SHP77 treated with DMSO at 0.1 percent for 48 hours (cell line): ENCODE data around the gene ST8SIA5.
"Not testable (repeated sequence)": the region's sequence is repeated elsewhere in the genome, so short reads cannot be mapped to it uniquely, and the experiment has no call there.

Source experiments
- DNase-seq: peaks from one replicate; lab custom pipeline; 2025; lab: John Stamatoyannopoulos, UW

Gene ST8SIA5

GRCh38 chr18:46756559-46757201 lies at the start of gene ST8SIA5:
TSS of gene ST8SIA5 (minus strand) at chr18:46757053. CDS start at chr18:46756508, 545 bp downstream.
- DNase-seq: no peak

DNA sequence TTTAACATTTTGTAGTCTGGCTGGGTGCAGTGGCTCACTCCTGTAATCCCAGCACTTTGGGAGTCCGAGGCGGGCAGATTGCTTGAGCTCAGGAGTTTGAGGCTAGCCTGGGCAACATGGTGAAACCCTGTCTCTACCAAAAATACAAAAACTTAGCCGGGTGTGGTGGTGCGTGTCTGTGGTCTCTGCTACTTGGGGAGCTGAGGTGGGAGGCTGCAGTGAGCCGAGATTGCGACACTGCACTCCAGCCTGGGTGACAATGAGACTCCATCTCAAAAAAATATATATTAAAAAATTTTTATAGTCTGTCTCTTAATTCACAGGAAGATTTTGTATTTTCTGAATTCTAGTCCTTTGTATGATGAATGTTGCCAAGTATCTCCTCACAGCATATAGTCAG lies 39.1 kb upstream of the ST8SIA5 start:
- DNase-seq: not testable (repeated sequence)

DNA sequence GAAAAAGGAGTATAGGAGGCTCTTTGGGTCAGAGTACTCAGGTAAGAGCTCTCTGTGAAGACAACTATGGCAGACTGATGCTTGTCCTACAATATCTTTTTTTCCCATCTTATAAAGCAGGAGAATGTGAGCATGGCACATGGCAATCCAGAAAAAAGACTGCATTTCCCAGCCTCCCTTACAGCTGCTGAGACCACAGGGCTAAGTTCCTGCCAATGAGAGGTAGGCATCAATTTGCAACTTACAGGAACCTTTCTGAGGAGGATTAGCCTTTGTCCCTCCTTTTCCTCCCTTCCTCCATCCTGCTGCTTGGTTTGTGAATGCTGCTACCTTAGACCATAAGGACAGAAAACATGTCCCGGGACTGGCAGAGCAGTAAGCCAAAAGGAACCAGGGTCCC lies 37.8 kb upstream of the ST8SIA5 start:
- no peak for DNase-seq

DNA sequence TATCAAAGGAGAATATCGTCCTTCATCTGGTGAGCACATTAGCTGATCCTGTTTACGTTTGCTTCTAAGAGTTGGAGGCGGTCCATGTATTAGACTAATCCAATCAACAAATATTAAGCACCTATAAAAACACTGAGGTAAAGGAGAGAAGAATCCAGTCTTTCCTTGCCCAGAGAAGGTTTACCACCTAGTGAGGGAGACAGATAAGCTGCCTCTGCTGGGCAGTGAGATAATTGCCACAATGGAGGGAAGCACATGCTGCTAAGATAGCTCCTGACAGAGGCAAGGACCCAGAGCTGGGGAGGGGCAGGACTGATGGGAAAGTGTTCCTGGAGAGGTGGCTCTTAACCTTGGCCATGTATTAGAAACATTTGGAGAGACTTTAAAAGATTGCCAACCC lies 36.7 kb upstream of the ST8SIA5 start:
- no peak for DNase-seq

GRCh38 chr18:46789088-46789487 lies 32.2 kb upstream of the ST8SIA5 start:
- no peak for DNase-seq

DNA sequence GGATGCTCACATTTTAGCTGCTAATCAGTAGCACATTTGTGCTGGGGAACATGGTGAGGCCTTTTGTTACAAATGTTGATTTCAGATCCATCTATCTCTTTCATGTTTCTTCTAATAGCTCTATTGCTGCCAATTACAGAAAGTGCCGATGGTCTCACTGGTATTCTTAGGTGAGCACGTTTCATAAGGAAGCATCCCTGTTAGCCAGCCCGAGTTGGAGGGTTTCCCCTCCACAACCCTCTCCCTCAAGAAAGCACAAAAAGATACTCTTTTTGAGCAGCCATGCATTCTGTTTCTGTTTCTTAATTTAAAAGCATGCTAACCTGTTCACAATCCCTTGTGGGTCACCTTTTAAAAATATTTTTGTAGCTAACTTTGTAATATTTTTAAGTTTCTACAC lies 30.8 kb upstream of the ST8SIA5 start:
- DNase-seq: no peak

DNA sequence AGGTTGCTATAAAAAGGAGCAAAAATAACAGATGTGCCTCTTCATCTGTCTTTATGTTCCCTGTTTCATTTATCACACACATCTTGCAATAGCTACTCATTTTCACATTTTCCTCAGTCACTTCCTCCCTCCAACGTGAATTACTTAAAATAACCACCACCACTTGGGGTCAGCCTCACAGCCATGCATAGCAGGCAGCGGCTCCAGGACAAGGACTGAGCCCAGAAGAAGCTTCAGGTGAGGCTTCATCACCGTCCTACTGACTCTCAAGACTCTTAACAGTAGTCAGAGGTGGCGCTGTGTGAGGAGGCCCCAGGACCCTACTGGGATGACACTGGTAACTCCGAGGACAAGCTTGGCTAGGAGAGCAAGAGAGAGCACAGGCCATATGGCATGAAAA lies 15.5 kb upstream of the ST8SIA5 start:
- no peak for DNase-seq

- DNase-seq: no peak
Observed at GRCh38 chr18:46771141-46771540, 14.3 kb upstream of the ST8SIA5 start.

GRCh38 chr18:46770708-46771107 lies 13.9 kb upstream of the ST8SIA5 start:
- no peak for DNase-seq

DNA sequence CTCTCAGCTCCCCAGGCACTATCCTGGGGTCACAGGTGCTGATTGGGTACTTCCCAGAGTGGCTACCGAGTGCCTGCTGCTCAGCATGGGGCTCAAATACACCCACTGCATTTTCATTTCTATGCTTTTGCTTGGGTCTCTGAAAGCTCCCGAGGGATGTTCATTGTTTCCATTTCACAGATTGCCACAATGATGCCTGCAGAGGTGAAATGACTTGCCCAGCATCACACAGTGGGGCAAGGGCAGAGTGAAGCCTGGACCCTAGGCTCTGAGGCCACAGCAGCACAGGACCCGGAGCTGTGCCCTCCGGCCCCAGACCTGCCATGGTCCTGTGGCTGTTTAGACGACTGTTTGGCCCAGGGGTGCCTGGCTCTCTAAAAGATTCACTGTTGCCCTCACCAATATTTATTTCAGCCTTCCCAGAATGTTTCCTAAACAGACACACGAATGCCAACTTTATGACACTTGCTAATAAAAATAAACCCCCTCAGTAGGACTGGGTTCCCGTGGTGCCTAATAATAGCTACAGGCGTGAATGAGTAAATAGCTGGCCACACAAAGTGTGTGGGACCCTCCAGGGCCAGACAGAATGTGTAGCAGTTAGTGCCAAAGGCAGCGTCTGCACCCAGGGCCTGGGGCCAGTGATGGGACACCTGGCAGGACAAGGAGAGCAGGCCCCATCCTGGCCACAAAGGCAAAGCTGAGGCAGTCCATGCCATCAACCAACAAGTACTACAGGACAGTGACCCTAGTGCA lies 11.5 kb upstream of the ST8SIA5 start:
- DNase-seq: no peak

DNA sequence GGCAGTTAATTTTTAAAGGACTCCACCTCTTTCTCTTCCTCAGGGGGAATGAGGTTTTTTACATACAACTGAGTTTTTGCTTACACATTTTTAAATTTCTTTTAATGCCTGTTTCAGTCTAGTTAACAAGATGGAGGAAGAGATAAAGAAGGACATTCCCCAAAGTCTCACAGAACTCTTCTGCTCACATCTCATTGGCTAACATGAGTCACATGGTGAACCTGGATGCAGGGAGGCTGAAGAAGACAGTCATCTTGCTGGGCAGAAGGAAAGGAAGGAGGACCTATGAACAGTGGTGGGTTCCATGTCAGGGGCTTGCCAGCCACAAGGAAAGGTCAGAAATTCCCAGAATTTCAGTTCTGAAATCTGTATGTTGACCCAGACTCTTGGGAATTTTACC lies 10.4 kb upstream of the ST8SIA5 start:
- DNase-seq: no peak

GRCh38 chr18:46764586-46764985 lies 7.7 kb upstream of the ST8SIA5 start:
- DNase-seq: no peak

GRCh38 chr18:46761059-46761769 lies 4.4 kb upstream of the ST8SIA5 start:
- DNase-seq: peak; percentile 57

GRCh38 chr18:46759890-46760289 lies 3.0 kb upstream of the ST8SIA5 start:
- DNase-seq: no peak

DNA sequence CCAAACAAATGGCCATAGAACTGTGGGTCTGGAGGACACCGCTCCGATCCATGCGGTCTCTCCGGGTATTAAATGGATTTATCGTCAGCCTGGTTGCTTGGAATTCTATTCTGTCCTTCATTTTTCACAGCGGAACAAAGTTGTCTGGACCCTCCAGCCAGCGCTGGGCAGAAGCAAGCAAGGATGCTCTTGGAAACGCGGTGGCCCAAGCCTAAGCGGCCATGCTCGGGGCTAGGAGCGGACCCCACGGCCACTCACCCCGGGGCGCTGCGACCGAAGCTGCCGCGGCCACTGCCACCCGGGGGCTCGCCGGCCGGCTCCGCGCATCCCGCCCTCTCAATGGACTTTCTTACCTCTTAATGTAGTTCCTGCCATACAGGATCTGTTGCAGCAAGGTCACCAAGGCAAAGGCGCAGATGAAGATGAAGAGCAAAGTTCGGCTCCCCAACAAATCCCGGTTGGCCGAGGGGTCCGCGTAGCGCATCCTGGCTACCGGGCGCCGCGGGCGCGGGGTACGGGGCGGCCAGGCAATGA lies 761 bp downstream of the ST8SIA5 start:
- no peak for DNase-seq

DNA sequence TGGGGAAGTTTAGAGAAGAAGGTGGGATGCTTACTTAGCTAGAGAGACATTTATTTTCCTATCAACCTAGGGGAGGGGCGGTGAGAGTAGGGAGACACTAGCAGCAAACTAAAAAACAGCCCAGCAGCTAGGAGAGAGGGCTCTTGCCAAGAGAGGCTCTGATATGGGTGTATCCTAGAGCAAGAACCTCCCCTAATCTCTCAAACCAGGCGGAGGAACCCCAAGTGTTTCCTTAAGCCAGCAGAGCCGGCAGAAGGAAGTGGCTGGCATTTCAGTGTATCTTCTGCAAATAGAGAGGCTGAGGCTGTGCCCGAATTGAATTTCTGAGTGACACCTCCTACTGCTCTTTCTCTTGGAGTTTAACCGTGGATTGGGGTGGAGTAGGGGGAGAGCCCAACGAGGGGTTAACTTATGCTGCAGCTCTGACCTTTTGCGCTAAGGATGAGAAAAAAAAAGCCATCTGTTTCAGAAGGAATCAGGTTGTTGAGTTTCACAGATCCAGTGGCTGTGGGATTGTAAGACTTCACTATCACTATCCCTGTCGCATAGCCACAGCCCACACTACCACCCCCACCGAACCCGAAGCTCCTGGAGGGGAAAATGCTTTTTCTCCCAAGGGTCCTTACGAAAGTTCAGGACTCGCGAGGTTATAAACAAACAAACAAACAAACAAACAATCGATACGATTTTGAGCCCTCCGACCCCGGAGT lies 1.4 kb downstream of the ST8SIA5 start:
- no peak for DNase-seq

GRCh38 chr18:46754661-46755292 lies 2.1 kb downstream of the ST8SIA5 start:
- DNase-seq: no peak

DNA sequence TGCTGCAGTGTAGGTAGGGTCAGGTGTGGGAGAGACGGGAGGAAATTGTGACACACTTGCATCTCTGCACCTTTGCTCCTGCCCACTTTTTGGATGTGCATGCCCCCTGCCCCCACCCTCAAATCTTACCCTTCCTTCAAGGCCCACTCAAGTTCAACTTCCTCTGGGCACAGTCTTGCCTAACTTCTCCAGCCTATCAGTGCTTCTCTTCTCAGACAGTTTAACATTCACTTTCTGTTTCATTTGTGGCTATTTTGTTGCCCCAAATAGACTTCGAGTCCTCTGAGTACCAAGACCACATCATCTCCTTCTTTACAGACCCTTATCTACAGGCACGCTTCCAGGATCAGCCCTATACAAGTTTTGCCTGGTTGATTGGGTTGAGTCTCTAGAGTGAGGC lies 2.7 kb downstream of the ST8SIA5 start:
- no peak for DNase-seq

- no peak for DNase-seq
Observed at GRCh38 chr18:46751882-46752281, 5.0 kb downstream of the ST8SIA5 start.

- DNase-seq: no peak
Observed at GRCh38 chr18:46750626-46751025, 6.2 kb downstream of the ST8SIA5 start.

GRCh38 chr18:46748466-46748865 lies 8.4 kb downstream of the ST8SIA5 start:
- no peak for DNase-seq

- no peak for DNase-seq
Observed at GRCh38 chr18:46740046-46740445, 16.8 kb downstream of the ST8SIA5 start.
